K562 (cell line): ENCODE measurements around the gene PPDPF. TPM values are rescaled to one million over a fixed set of nuclear protein-coding genes. Genes with fewer than 3 reads are reported as not detected.

Source experiments
- ATAC-seq: fragments of 200-7000 bp; cut with Tn5 transposase; 3 replicates; pipeline ENCODE4 v1.9.1; 2020; ENCODE audit warnings: moderate library complexity
- BruUV-seq: library from RNA; stranded (reverse); fragments of 400-500 nt; replicated peaks from 2 replicates; lab custom pipeline; 2021; lab: Mats Ljungman, UMichigan
- CTCF ChIA-PET: fragments of 300-600 bp; formaldehyde crosslinking; extraction: SDS; loops from one replicate; lab custom pipeline; 2021; ENCODE audit warnings: low intra/inter-chr PET ratio; lab: Yijun Ruan, JAX
- POLR2A ChIA-PET: fragments of 300-600, 350-650 bp; sonication (Branson Sonifier 250); formaldehyde crosslinking; extraction: SDS; loops from one replicate; lab custom pipeline; 2021; ENCODE audit warnings: antibody characterized with exemption, inconsistent platforms; lab: Yijun Ruan, JAX
- DNase-seq, 4 experiments: peaks; one replicate each; pipeline versions ENCODE4 v3.0.0 to v3.0.0-alpha.2; 2011 to 2018; ENCODE audit warnings: low spot score in 3 of 4, mixed read lengths in 3 of 4; ENCODE audit errors: extremely low read depth in 1 of 4
- FAIRE-seq: peaks from 2 replicates; lab custom pipeline; 2011; peaks lifted over from hg19 to GRCh38; lab: Jason Lieb, UNC
- H2AFZ ChIP-seq: 2 replicates; pipeline ENCODE4 v1.6.0; 2011; ENCODE audit warnings: low read depth, low read length, control low read depth, inconsistent platforms
- H3K27ac ChIP-seq: fragments of 200-600 bp; 3 replicates; pipeline ENCODE4 v1.8.0; 2011; ENCODE audit warnings: low read depth, mild to moderate bottlenecking, control low read depth, inconsistent platforms, low read length, moderate library complexity, mixed read lengths; ENCODE audit errors: extremely low read depth
- H3K27me3 ChIP-seq, 2 experiments: fragments of 300-600 bp in 1 of 2; 2 replicates in 1 of 2; 3 replicates in 1 of 2; pipeline versions ENCODE4 v1.6.0 to v1.8.0; 2011; ENCODE audit warnings: inconsistent platforms in 2 of 2, low read length in 2 of 2, mild to moderate bottlenecking in 1 of 2, mixed read lengths in 1 of 2, moderate library complexity in 1 of 2; ENCODE audit not compliant: control insufficient read depth in 2 of 2, insufficient read depth in 2 of 2
- H3K36me3 ChIP-seq: fragments of 300-600 bp; 3 replicates; pipeline ENCODE4 v1.8.0; 2011; ENCODE audit warnings: mild to moderate bottlenecking, low read length, inconsistent platforms; ENCODE audit not compliant: control insufficient read depth, insufficient read depth
- H3K4me1 ChIP-seq, 2 experiments: fragments of 200-600 bp in 1 of 2; replicated peaks in 1 of 2; 2 replicates in 1 of 2; 3 replicates in 1 of 2; pipeline versions ENCODE4 v1.5.1 to v1.8.0; 2011; ENCODE audit warnings: inconsistent platforms in 2 of 2, low read length in 2 of 2, mild to moderate bottlenecking in 1 of 2, mixed read lengths in 1 of 2, moderate library complexity in 1 of 2; ENCODE audit not compliant: control insufficient read depth in 2 of 2, insufficient read depth in 2 of 2
- H3K4me2 ChIP-seq: 2 replicates; pipeline ENCODE4 v1.6.1; 2011; ENCODE audit warnings: low read length, control low read depth, inconsistent platforms, mixed read lengths; ENCODE audit not compliant: insufficient read depth
- H3K4me3 ChIP-seq: fragments of 200-600 bp; sonication (generic), shearing (Covaris generic); 2 replicates; pipeline ENCODE4 v1.5.1; 2016; ENCODE audit warnings: control low read depth, inconsistent platforms
- H3K79me2 ChIP-seq: fragments of 200-600 bp; 3 replicates; pipeline ENCODE4 v1.8.0; 2011; ENCODE audit warnings: low read length, inconsistent platforms; ENCODE audit not compliant: control insufficient read depth, insufficient read depth
- H3K9ac ChIP-seq, 2 experiments: 2 replicates each; pipeline versions ENCODE4 v1.6.0 to v1.6.1; 2011; ENCODE audit warnings: low read depth in 2 of 2, low read length in 2 of 2, control low read depth in 1 of 2, inconsistent platforms in 1 of 2, mild to moderate bottlenecking in 1 of 2, mixed read lengths in 1 of 2; ENCODE audit not compliant: insufficient read depth in 1 of 2
- H3K9me1 ChIP-seq: one replicate; pipeline ENCODE4 v1.6.0; 2011; ENCODE audit warnings: inconsistent platforms, mild to moderate bottlenecking, low read length, moderate library complexity; ENCODE audit not compliant: control insufficient read depth, insufficient read depth
- H3K9me3 ChIP-seq: replicated peaks from 2 replicates; pipeline ENCODE4 v1.5.1; 2011; ENCODE audit warnings: low read depth, low read length, inconsistent platforms; ENCODE audit not compliant: control insufficient read depth, insufficient read depth
- H4K20me1 ChIP-seq: replicated peaks from 2 replicates; pipeline ENCODE4 v1.6.1; 2011; ENCODE audit warnings: low read length, inconsistent platforms, mixed read lengths; ENCODE audit not compliant: control insufficient read depth, insufficient read depth
- GTF2F1 ChIP-seq: IDR thresholded peaks from 2 replicates; pipeline ENCODE4 v1.6.1; 2011; ENCODE audit warnings: low read depth, low read length, improper control_type of control experiment
- HDAC2 ChIP-seq: fragments of 450-650 bp; IDR thresholded peaks from 2 replicates; pipeline ENCODE4 v1.6.1; 2016; ENCODE audit warnings: mild to moderate bottlenecking
- MTA3 ChIP-seq: fragments of 450-650 bp; formaldehyde crosslinking; IDR thresholded peaks from 2 replicates; pipeline ENCODE4 v1.6.1; 2017; ENCODE audit warnings: mild to moderate bottlenecking, borderline replicate concordance
- MYC ChIP-seq, 2 experiments: fragments of 250-450 bp in 1 of 2; sonication (Bioruptor Pico) in 1 of 2; IDR thresholded peaks; 2 replicates each; pipeline versions ENCODE4 v1.5.1 to v1.6.1; 2012 to 2021; ENCODE audit warnings: low read depth in 2 of 2, borderline replicate concordance in 1 of 2, improper control_type of control experiment in 1 of 2, low read length in 1 of 2, mild to moderate bottlenecking in 1 of 2, moderate library complexity in 1 of 2
- MYNN ChIP-seq, 2 experiments: sonication (generic); formaldehyde crosslinking in 1 of 2; IDR thresholded peaks; 2 replicates each; pipeline versions ENCODE4 v1.5.0 to v1.6.1; 2016 to 2020; ENCODE audit warnings: antibody characterized with exemption in 1 of 2, missing genetic modification reagents in 1 of 2
- SREBF2 ChIP-seq: sonication (generic); formaldehyde crosslinking; IDR thresholded peaks from 2 replicates; pipeline ENCODE4 v1.4.0; 2020; ENCODE audit warnings: mild to moderate bottlenecking, missing genetic modification reagents
- ZBTB5 ChIP-seq: fragments of 450-650 bp; IDR thresholded peaks from 2 replicates; pipeline ENCODE4 v1.6.1; 2017; ENCODE audit warnings: antibody characterized with exemption
- ZNF384 ChIP-seq: IDR thresholded peaks from 2 replicates; pipeline ENCODE4 v1.6.1; 2012; ENCODE audit warnings: low read depth, low read length, improper control_type of control experiment
- ZNF583 ChIP-seq: fragments of 250-450 bp; sonication (Bioruptor Pico); IDR thresholded peaks from 2 replicates; pipeline ENCODE4 v1.4.0; 2020
- ZNF644 ChIP-seq: fragments of 200-800 bp; sonication (Bioruptor generic); IDR thresholded peaks from 2 replicates; pipeline ENCODE4 v1.6.1; 2016; ENCODE audit warnings: low read depth, missing genetic modification characterization, missing compliant biosample characterization
- WGBS: fragments of 100-300 bp; shearing (Covaris generic); methylation state at CpG from one replicate; pipeline ENCODE4 v1.1.6; 2016; ENCODE audit warnings: low coverage, mixed read lengths; ENCODE audit not compliant: insufficient coverage; ENCODE audit errors: missing lambda C conversion rate; 5-methylcytosine and 5-hydroxymethylcytosine counted together
- in situ Hi-C: fragments of 300-500 bp; cut with MboI; formaldehyde crosslinking; loops from 4 replicates; pipeline ENCODE4 v1.15.0; 2018; ENCODE audit warnings: inconsistent platforms, mixed read lengths
- intact Hi-C: fragments of 100-400 bp; cut with micrococcal nuclease; formaldehyde crosslinking; loops from 2 replicates; pipeline ENCODE4 v1.14.2; 2022
- polyA plus RNA-seq, 8 experiments: library from polyadenylated mRNA; depleted of rRNA in 4 of 8; stranded (reverse) in 5 of 8; unstranded in 3 of 8; fragments of >200 nt; fragmentation: Nextera tagmentation in 2 of 8; fragmentation: Illumina TruSeq in 1 of 8; extraction: Ambion mirVana in 2 of 8; extraction: Trizol in 1 of 8; gene quantifications; 2 replicates each; pipeline versions ENCODE4 v1.2.1 to v1.2.3, GENCODE V29; 2011 to 2014; ENCODE audit warnings: inconsistent platforms in 1 of 8, missing spikeins in 1 of 8
- total RNA-seq, 7 experiments: library from RNA; depleted of rRNA in 6 of 7; stranded (reverse); fragments of >200 nt in 6 of 7; fragmentation: Illumina TruSeq in 2 of 7; extraction: Trizol in 2 of 7; gene quantifications; 2 replicates each; pipeline versions ENCODE4 v1.2.1 to v1.2.3, GENCODE V29; 2011 to 2021; ENCODE audit warnings: low replicate concordance in 1 of 7

The PPDPF gene
- total and polyA plus RNA-seq, 9 of the 15 experiments (the other 6 are each of a cell fraction or from before 2014, with no cell fraction given), result 0.77 to 233 (median 10.5) TPM

- Histone ChIP-seq H3K9ac (no peak overlapping the region), H2AFZ (no peak overlapping the region), H3K27ac (no peak overlapping the region), H4K20me1 (no peaks in the 10 kb centered on the region), H3K9me3 (peaks cover 2% of the 10 kb centered on the region; the same call in 1 of the 2 replicates), H3K79me2 (no peaks in the 10 kb centered on the region)
- FAIRE-seq, result no peak
- ChIA-PET POLR2A (no interaction called here), CTCF (no interaction called here)
- 0% methylated on average over 3 of the region's 3 CpGs for WGBS
- TF ChIP-seq MTA3 (no peak), MYC (IDR thresholded peaks at IDR 0.05; ENCODE audit: low read depth, low read length) (no peak), MYC (CRISPR knock-in tag; IDR thresholded peaks at IDR 0.05; ENCODE audit: borderline replicate concordance, low read depth) (no peak), GTF2F1 (no peak), HDAC2 (no peak), ZNF384 (no peak), ZNF644 (tag) (no peak), MYNN (IDR thresholded peaks at IDR 0.05) (no peak), MYNN (CRISPR knock-in tag; IDR thresholded peaks at IDR 0.05) (no peak), SREBF2 (CRISPR knock-in tag) (no peak), ZNF583 (no peak), ZBTB5 (no peak)
- TF ChIP-seq, all 486 proteins: peak for 0
- Histone ChIP-seq H3K4me1 (peaks cover 0 to 11% of the 10 kb centered on the region in 2 experiments; a peak in 4 of 5 replicates), H3K4me2 (no peak overlapping the region), H3K9me1 (no peaks in the 10 kb centered on the region), H3K36me3 (no peaks in the 10 kb centered on the region), H3K27me3 (peaks cover 42 to 51% of the 10 kb centered on the region in 2 experiments), H3K4me3 (no peak overlapping the region)
- no TSS peak for BruUV-seq
- intact Hi-C loops, result no loop called here
- in situ Hi-C loops, result no loop called here
- ATAC-seq (no peak), DNase-seq (no peak)
Observed at GRCh38 chr20:63513207-63513606, 7.4 kb upstream of the PPDPF start.
